Stomach (tissue), 9 donors: Measurements from ENCODE around the gene SLC35C1. TPM values are rescaled to one million over a fixed set of nuclear protein-coding genes. Genes with fewer than 3 reads are reported as not detected.

Experiments used
- DNase-seq, 2 donors: peaks; one replicate each; pipeline versions ENCODE4 v3.0.0 to v3.0.0-alpha.2; 2013 to 2019
- H3K27ac ChIP-seq, 5 donors: fragments of 200-600 bp in 4 of 5; sonication (generic) in 4 of 5; one replicate each; pipeline ENCODE4 v1.5.1; 2013 to 2019; ENCODE audit warnings: mild to moderate bottlenecking in 1 of 5, moderate library complexity in 1 of 5
- H3K27me3 ChIP-seq, 3 donors: fragments of 200-600 bp; sonication (generic); one replicate each; pipeline ENCODE4 v1.5.1; 2017 to 2019; ENCODE audit warnings: mixed run types in 1 of 3
- H3K36me3 ChIP-seq, 4 donors: fragments of 200-600 bp; sonication (generic); 1 replicate in 3 of 4; 2 replicates in 1 of 4; pipeline ENCODE4 v1.5.1; 2016 to 2019
- H3K4me1 ChIP-seq, 4 donors: fragments of 200-600 bp; sonication (generic); one replicate each; pipeline ENCODE4 v1.5.1; 2016 to 2019
- H3K4me3 ChIP-seq, 4 donors: fragments of 200-600 bp; sonication (generic) in 3 of 4; one replicate each; pipeline ENCODE4 v1.5.1; 2016 to 2019; ENCODE audit warnings: mild to moderate bottlenecking in 1 of 4
- H3K9me3 ChIP-seq, 4 donors: fragments of 200-600 bp; sonication (generic); one replicate each; pipeline ENCODE4 v1.5.1; 2016 to 2019
- EP300 ChIP-seq: sonication (generic); formaldehyde crosslinking; IDR thresholded peaks from one replicate; pipeline ENCODE4 v1.6.1; 2017; ENCODE audit warnings: antibody characterized with exemption
- POLR2A ChIP-seq, 4 donors: fragments of 450-650 bp; IDR thresholded peaks; one replicate each; pipeline ENCODE4 v1.6.1; 2016; ENCODE audit warnings: antibody characterized with exemption in 4 of 4, control low read depth in 2 of 4, mild to moderate bottlenecking in 1 of 4, moderate library complexity in 1 of 4
- POLR2AphosphoS5 ChIP-seq, 3 donors: sonication (generic); formaldehyde crosslinking; IDR thresholded peaks; one replicate each; pipeline ENCODE4 v1.6.1; 2016; ENCODE audit warnings: antibody characterized with exemption in 3 of 3
- WGBS, 5 donors: extraction: QIAGEN DNeasy Blood & Tissue Kit in 3 of 5; methylation state at CpG; one replicate each; pipeline versions ENCODE4 v1.1.5 to v1.1.7; 2013 to 2018; 5-methylcytosine and 5-hydroxymethylcytosine counted together
- intact Hi-C: fragments of 100-400 bp; cut with DNase I; formaldehyde crosslinking; loops from one replicate; pipeline ENCODE4 v1.15.1; 2023; ENCODE audit warnings: low total_unique reads
- polyA plus RNA-seq, 3 donors: library from polyadenylated mRNA; stranded (reverse); fragments of 200-250 nt; gene quantifications; one replicate each; pipeline ENCODE4 v1.2.3, GENCODE V29; 2013
- total RNA-seq, 5 donors: library from RNA; depleted of rRNA; stranded (reverse); fragments of >200 nt; gene quantifications; one replicate each; pipeline versions ENCODE4 v1.1.0 to v1.2.3, GENCODE V29; 2014 to 2016
- TF ChIP-seq, protein P1 (sequence below), 7 experiments: fragments of 450-650 bp in 4 of 7; fragments of 200-600 bp in 3 of 7; sonication (generic) in 3 of 7; IDR thresholded peaks; one replicate each; pipeline ENCODE4 v1.5.1; 2016 to 2019; ENCODE audit warnings: antibody characterized with exemption in 7 of 7, control low read depth in 2 of 7, mild to moderate bottlenecking in 1 of 7
- donor health status: healthy with polysubstance abuse.
- donor health status: Bipolar disorder and iron deficiency.
- donor health status: healthy.

SLC35C1 gene
- total and polyA plus RNA-seq, 8 donors, result 7.6 to 21.4 (median 9.4) TPM

DNA sequence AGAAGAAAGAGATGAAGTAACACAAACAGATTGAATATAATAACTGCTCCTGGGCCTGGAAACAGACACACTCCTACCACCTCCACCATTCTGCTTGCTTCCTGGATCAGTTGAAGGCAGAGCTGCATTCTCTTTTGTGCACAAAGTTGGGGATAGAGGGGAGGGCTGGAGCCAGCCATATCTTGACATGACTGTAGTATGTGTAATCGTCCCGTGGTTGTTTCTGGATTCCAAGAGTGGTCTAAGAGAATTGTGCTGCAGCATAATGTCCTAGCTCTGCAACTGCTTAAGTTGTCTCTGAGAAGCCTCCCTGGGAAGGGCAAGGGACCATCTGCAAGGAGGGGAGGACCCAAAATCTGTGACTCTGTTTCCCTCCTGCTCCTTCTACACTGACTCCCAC is 45.5 kb downstream of the SLC35C1 start:
- Histone ChIP-seq H3K4me3 (no peak overlapping the region), H3K36me3 (peaks cover 0 to 5% (median 4%) of the 10 kb centered on the region in 4 donors), H3K9me3 (no peaks in the 10 kb centered on the region), H3K27ac (peak overlapping the region in 1 of 5 donors; percentile 95), H3K4me1 (peaks cover 53 to 89% (median 73%) of the 10 kb centered on the region in 4 donors), H3K27me3 (no peaks in the 10 kb centered on the region)
- no peak for DNase-seq
- no peak for TF ChIP-seq POLR2AphosphoS5 (IDR thresholded peaks at IDR 0.05)
- no peak for TF ChIP-seq POLR2A (IDR thresholded peaks at IDR 0.05)
- no peak for TF ChIP-seq EP300
- TF ChIP-seq, protein P1, sequence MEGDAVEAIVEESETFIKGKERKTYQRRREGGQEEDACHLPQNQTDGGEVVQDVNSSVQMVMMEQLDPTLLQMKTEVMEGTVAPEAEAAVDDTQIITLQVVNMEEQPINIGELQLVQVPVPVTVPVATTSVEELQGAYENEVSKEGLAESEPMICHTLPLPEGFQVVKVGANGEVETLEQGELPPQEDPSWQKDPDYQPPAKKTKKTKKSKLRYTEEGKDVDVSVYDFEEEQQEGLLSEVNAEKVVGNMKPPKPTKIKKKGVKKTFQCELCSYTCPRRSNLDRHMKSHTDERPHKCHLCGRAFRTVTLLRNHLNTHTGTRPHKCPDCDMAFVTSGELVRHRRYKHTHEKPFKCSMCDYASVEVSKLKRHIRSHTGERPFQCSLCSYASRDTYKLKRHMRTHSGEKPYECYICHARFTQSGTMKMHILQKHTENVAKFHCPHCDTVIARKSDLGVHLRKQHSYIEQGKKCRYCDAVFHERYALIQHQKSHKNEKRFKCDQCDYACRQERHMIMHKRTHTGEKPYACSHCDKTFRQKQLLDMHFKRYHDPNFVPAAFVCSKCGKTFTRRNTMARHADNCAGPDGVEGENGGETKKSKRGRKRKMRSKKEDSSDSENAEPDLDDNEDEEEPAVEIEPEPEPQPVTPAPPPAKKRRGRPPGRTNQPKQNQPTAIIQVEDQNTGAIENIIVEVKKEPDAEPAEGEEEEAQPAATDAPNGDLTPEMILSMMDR (IDR thresholded peaks at IDR 0.05), result no peak
- intact Hi-C loops, result no loop called here
- 38 to 83% (median 55%) methylated on average over 2 of the region's 2 CpGs for WGBS, 5 donors

DNA sequence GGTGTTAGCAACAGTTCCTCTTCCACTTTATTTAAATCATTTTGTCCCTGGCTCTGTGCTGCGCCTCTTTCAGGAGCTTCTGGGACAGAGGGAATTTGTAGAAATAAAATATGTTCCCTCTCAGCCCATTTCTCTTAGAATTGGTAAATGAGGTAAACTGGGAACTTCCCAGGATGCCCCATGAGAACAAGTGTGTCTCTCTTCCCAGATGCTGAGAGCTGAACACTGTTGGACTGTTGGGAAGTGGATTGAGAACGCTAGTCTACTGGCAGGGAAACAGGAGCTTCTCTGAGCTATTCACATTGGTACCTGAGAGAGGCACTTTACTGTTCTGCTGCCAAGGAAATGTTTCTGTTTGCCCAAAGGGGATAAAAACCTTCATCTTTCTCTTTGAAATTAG is 46.3 kb downstream of the SLC35C1 start:
- intact Hi-C loops, result no loop called here
- 70 to 77% (median 72%) methylated on average over 2 of the region's 2 CpGs for WGBS, 5 donors
- TF ChIP-seq POLR2AphosphoS5 (IDR thresholded peaks at IDR 0.05) (no peak), EP300 (no peak), POLR2A (IDR thresholded peaks at IDR 0.05) (no peak)
- TF ChIP-seq, protein P1 (IDR thresholded peaks at IDR 0.05), result no peak
- Histone ChIP-seq H3K36me3 (peaks cover 0 to 13% (median 12%) of the 10 kb centered on the region in 4 donors), H3K9me3 (no peaks in the 10 kb centered on the region), H3K4me1 (peaks cover 53 to 92% (median 78%) of the 10 kb centered on the region in 4 donors), H3K4me3 (no peak overlapping the region), H3K27me3 (no peaks in the 10 kb centered on the region), H3K27ac (peak overlapping the region in 3 of 5 donors; percentile 2 to 95 (median 20))
- DNase-seq, result no peak

DNA sequence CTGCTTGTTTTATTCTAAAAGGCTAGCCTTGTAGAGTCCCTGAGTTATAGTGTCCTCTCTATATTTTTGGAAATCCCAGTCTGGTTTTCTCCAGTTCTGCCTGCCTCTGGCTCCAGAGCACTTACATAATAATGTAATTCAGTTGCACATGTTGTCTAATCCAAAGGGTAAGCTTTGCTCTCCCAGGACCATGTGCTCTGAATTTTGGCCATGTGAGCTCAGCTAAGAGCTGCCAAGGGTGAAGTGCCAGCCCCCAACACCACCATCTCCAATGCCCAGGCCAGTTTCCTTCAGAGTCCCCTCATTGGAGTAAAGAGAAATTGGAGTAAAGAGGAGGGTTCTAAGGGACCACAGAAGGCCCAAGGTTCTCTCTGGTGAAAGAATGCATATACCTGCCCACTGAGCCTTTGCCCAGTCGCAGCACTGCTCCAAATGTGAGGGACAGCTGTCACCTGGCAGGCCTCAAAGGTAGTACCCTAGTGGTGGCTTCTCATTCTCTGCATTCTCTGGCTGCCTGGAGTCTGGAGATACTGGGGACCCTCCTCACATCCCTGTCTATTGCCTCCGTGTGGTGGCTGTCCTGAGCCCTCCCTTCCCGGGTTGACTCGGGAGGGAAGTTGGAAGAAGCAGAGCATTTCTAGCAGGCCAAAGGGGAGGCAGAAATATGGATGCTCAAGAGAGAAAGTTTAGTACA is 47.2 kb downstream of the SLC35C1 start:
- intact Hi-C loops, result no loop called here
- Histone ChIP-seq H3K4me3 (no peak overlapping the region), H3K27ac (peak overlapping the region in 4 of 5 donors; percentile 2 to 95 (median 42)), H3K9me3 (no peaks in the 10 kb centered on the region), H3K36me3 (peaks cover 5 to 22% (median 20%) of the 10 kb centered on the region in 4 donors), H3K4me1 (peaks cover 58 to 94% (median 84%) of the 10 kb centered on the region in 4 donors), H3K27me3 (no peaks in the 10 kb centered on the region)
- WGBS, 5 donors, result 48 to 66% (median 57%) methylated on average over 4 of the region's 4 CpGs
- TF ChIP-seq POLR2AphosphoS5 (IDR thresholded peaks at IDR 0.05) (no peak), POLR2A (IDR thresholded peaks at IDR 0.05) (no peak), EP300 (no peak)
- TF ChIP-seq, protein P1 (IDR thresholded peaks at IDR 0.05), result no peak
- DNase-seq, result no peak

DNA sequence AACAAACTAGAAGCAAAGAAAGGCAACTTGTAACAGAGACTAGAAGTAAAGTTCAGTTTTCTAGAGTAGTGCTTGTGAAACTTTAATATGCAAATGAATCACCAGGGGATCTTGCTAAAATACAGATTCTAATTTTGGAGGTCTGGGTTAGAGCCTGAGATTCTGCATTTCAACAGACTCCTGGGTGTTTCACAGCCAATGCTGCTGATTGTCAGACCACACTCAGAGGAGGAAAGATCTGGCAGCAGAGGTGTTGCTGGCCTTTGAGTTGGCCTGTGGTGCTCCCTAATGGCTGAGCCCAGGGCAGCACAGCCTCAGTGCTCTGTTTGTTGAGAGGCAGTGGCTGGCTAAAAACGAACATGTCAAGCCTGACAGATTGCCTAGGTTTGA is 47.8 kb downstream of the SLC35C1 start:
- Histone ChIP-seq H3K27me3 (no peaks in the 10 kb centered on the region), H3K4me3 (no peak overlapping the region), H3K9me3 (no peaks in the 10 kb centered on the region), H3K4me1 (peaks cover 64 to 99% (median 89%) of the 10 kb centered on the region in 4 donors), H3K27ac (peak overlapping the region in 4 of 5 donors; percentile 2 to 95 (median 42)), H3K36me3 (peaks cover 6 to 28% (median 25%) of the 10 kb centered on the region in 4 donors)
- 18 to 43% (median 23%) methylated on average over 1 of the region's 1 CpG for WGBS, 5 donors
- TF ChIP-seq POLR2AphosphoS5 (IDR thresholded peaks at IDR 0.05) (no peak), POLR2A (IDR thresholded peaks at IDR 0.05) (no peak), EP300 (no peak)
- TF ChIP-seq, protein P1 (IDR thresholded peaks at IDR 0.05), result no peak
- intact Hi-C loops, result no loop called here
- DNase-seq, result no peak
